Tibial nerve (tissue), 4 donors: ENCODE results near the gene SERPINB7.

Source experiments
- CTCF ChIP-seq, 5 experiments: fragments of 200-600 bp in 3 of 5; fragments of 450-650 bp in 2 of 5; sonication (generic) in 3 of 5; IDR thresholded peaks; one replicate each; pipeline ENCODE4 v1.5.1; 2016 to 2019; ENCODE audit warnings: antibody characterized with exemption in 5 of 5, mild to moderate bottlenecking in 3 of 5, moderate library complexity in 2 of 5
- EP300 ChIP-seq, 2 donors: sonication (generic); formaldehyde crosslinking; IDR thresholded peaks; one replicate each; pipeline ENCODE4 v1.6.1; 2017; ENCODE audit warnings: antibody characterized with exemption in 2 of 2, mild to moderate bottlenecking in 1 of 2

- no peak for TF ChIP-seq CTCF (IDR thresholded peaks at IDR 0.05)
- TF ChIP-seq EP300 (IDR thresholded peaks at IDR 0.05): no peak
Measured at GRCh38 chr18:63832470-63832869, 57.3 kb downstream of the SERPINB7 start.
